ENCODE data around the gene ACAP2.

ACAP2 gene

DNA sequence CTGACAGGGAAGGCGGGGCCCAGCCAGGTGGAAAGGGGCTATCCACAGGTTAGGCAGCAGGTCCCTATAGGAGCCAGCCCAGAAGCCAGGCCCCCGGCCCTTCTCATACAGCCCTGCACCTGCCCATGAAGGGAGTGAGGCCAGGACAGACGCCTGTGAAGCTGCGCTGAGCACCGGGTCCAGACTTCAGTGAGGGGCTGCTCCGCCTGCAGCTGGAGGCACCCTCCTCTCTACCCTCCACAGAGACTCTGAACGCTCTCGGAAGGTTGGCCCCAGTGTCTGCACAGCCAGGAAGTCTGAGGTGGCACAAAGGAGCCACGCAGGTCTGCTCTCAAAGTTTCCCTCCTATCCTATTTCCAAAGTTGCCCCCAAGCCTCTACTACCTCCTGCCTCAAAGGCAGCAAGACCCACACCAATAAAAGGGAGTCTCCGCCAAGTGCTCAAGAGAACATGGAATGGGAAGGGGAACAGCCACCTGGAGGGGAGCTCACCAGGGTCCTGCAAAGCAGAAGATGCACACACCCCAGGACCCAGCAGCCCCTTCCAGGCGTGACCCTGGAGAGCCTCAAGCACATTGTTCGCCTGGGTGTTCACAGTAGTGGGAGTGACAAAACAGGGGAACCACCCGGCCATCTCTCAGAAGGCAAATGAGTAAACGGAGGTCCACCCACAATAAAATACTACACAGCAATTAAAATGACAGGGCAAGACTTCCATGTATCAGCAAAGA is 191.3 kb downstream of the ACAP2 start:
- Histone ChIP-seq H3K4me1 (ENCODE audit: control insufficient read depth in 1 of 2, insufficient read depth in 1 of 2, low read depth in 1 of 2, low read length in 1 of 2) (no peaks in the 10 kb centered on the region), H3K9me3 (no peaks in the 10 kb centered on the region), H3K27me3 (no peaks in the 10 kb centered on the region), H3K4me3 (ENCODE audit: low read depth in 1 of 2, low read length in 1 of 2) (no peak overlapping the region), H3K27ac (no peak overlapping the region), H3K36me3 (no peaks in the 10 kb centered on the region)
- TF ChIP-seq, protein P1, sequence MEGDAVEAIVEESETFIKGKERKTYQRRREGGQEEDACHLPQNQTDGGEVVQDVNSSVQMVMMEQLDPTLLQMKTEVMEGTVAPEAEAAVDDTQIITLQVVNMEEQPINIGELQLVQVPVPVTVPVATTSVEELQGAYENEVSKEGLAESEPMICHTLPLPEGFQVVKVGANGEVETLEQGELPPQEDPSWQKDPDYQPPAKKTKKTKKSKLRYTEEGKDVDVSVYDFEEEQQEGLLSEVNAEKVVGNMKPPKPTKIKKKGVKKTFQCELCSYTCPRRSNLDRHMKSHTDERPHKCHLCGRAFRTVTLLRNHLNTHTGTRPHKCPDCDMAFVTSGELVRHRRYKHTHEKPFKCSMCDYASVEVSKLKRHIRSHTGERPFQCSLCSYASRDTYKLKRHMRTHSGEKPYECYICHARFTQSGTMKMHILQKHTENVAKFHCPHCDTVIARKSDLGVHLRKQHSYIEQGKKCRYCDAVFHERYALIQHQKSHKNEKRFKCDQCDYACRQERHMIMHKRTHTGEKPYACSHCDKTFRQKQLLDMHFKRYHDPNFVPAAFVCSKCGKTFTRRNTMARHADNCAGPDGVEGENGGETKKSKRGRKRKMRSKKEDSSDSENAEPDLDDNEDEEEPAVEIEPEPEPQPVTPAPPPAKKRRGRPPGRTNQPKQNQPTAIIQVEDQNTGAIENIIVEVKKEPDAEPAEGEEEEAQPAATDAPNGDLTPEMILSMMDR (IDR thresholded peaks at IDR 0.05) = no peak

DNA sequence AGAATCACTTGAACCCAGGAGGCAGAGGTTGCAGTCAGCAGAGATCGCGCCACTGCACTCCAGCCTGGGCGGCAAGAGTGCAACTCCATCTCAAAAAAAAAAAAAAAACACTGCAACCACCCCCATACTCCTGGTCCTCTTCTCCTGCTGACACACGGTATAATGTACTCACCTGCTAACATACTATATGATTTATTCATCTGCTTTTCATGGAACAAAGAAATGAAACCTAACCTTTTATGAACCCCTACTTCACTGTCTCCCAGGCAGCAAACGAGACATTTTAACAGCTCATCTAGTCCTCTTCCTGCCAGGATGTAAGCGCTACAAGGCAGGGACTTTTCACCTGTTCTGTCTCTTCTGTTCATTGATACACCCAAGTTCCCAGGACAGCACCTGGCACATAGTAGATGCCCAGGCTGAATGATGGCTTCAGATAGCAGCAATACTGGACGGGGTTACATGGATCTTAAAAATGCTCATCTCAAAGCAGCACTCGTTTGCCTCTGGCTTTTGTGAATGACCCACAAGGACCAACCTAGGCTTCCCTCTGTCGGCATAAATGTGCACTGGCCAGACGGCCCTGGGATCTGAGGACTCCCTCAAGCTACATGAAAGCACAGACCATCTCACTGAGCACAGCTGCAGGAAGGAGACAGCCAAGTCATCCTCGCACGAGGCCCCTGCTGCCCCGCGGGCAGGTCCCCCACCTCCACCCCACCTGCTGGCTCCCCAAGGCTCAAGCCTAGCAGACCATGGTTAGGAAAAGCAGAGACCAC is 192.2 kb downstream of the ACAP2 start:
- no peaks in the 10 kb centered on the region for H3K27me3 ChIP-seq
- no peaks in the 10 kb centered on the region for H3K9me3 ChIP-seq
- no peaks in the 10 kb centered on the region for H3K36me3 ChIP-seq
- TF ChIP-seq, protein P1 (IDR thresholded peaks at IDR 0.05) = no peak
- H3K4me3 ChIP-seq (ENCODE audit: low read depth in 1 of 2, low read length in 1 of 2) = no peak overlapping the region
- no peak overlapping the region for H3K27ac ChIP-seq
- no peaks in the 10 kb centered on the region for H3K4me1 ChIP-seq (ENCODE audit: control insufficient read depth in 1 of 2, insufficient read depth in 1 of 2, low read depth in 1 of 2, low read length in 1 of 2)

DNA sequence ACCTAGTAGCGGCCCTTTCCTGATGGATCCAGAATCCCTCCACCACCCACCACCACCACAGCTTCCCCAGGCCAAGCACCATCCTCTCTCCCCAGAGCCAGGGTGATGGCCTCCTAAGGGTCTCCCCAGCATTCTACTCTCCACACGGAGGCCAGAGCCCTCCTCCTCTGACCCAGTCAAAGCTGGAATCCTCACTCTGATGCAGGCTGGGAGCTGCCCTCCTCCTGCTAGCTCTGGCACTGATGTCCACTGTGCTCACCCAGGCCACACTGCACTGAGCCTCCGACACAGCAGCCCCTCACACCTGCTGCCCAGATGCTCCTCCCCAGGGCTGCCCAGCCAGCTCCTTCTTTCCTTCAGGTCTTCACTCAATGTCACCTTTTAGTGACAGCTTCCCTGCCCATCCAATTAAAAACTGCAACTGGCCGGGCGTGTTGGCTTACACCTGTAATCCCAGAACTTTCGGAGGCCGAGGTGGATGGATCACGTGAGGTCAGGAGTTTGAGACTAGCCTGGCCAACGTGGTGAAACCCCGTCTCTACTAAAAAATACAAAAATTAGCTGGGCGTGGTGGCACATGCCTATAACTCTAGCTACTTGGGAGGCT is 192.9 kb downstream of the ACAP2 start:
- TF ChIP-seq, protein P1 (IDR thresholded peaks at IDR 0.05) = no peak
- H3K9me3 ChIP-seq = no peaks in the 10 kb centered on the region
- H3K4me1 ChIP-seq (ENCODE audit: control insufficient read depth in 1 of 2, insufficient read depth in 1 of 2, low read depth in 1 of 2, low read length in 1 of 2) = no peaks in the 10 kb centered on the region
- no peaks in the 10 kb centered on the region for H3K27me3 ChIP-seq
- no peaks in the 10 kb centered on the region for H3K36me3 ChIP-seq
- no peak overlapping the region for H3K27ac ChIP-seq
- no peak overlapping the region for H3K4me3 ChIP-seq (ENCODE audit: low read depth in 1 of 2, low read length in 1 of 2)

DNA sequence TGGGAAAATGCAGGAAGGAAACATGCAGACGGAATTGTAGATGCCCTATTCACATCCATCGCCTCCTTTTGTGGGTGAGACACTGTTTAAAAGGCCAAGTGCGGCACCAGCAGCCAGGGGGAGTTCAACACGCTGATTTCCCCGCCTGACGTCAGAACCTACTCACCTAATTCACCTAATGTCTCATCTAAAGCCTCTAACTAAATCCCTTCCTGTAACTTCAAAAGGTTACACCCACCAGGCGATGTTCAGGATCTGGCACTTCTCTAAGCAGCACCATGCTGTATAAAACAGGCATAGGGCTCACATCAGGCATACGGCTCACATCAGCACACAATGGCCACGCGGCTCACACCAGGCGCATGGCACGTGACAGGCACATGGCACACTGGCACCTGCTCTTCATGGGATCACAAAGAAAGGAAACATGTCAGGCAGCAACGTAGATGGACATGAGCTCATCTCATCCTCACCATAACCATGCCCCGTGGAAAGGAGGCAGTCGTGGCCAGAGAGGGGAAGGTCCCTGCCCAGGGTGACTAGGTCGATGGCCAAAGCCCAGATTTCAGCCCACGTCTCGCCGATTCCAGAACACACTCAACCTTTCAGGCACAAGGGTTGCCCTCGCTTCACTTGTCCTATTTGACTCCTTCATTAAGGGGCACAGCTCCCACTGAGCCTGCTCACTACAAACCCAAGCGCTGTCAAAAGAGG is 193.6 kb downstream of the ACAP2 start:
- Histone ChIP-seq H3K9me3 (no peaks in the 10 kb centered on the region), H3K27me3 (no peaks in the 10 kb centered on the region), H3K4me1 (ENCODE audit: control insufficient read depth in 1 of 2, insufficient read depth in 1 of 2, low read depth in 1 of 2, low read length in 1 of 2) (no peaks in the 10 kb centered on the region), H3K27ac (no peak overlapping the region), H3K4me3 (ENCODE audit: low read depth in 1 of 2, low read length in 1 of 2) (no peak overlapping the region), H3K36me3 (no peaks in the 10 kb centered on the region)
- TF ChIP-seq, protein P1 (IDR thresholded peaks at IDR 0.05) = no peak

DNA sequence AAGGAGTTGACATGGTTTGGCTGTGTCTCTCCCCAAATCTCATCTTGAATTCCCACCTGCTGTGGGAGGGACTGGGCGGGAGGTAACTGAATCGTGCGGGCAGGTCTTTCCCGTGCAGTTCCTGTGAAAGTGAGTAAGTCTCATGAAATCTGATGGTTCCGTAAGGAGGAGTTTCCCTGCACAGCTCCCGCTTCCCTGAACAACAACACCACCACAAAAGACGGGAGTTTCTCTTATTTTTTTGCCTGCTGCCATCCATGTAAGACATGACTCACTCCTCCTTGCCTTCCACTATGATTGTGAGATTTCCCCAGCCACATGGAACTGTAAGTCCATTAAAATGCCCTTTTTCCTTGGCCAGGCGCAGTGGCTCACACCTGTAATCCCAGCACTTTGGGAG is 194.5 kb downstream of the ACAP2 start:
- H3K4me1 ChIP-seq (ENCODE audit: control insufficient read depth in 1 of 2, insufficient read depth in 1 of 2, low read depth in 1 of 2, low read length in 1 of 2) = no peaks in the 10 kb centered on the region
- no peaks in the 10 kb centered on the region for H3K36me3 ChIP-seq
- H3K27me3 ChIP-seq = no peaks in the 10 kb centered on the region
- H3K4me3 ChIP-seq (ENCODE audit: low read depth in 1 of 2, low read length in 1 of 2) = no peak overlapping the region
- TF ChIP-seq, protein P1 (IDR thresholded peaks at IDR 0.05) = no peak
- no peak overlapping the region for H3K27ac ChIP-seq
- no peaks in the 10 kb centered on the region for H3K9me3 ChIP-seq
